ENCODE measurements around the gene MACROD2.

DNA sequence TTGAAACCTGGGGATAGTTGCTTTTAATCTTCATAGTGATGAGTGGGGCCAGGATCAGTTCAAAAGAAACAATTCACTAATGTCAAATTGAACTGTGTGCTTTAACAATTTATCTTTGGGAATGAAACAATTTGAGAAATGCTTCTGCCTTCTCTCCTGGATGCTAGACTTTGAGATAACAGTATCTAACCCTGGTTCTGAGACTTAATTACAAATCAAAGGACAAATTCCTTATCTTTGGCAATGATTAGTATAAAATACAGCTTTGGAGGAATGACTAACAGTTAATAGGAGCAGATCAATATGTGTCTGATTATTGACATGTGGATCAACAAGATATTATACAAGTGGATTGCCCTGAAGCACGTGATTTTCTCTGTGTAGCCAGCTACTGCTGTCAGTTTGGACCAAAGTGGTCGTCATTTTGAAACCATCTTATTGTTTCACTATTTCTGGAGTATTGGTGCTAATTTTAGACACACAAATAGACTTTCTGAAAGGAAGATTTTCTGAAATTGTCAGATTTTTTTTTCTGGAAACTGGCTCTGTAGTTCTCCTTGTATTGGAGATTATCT, 348.3 kb downstream of the MACROD2 start:
- TF ChIP-seq POLR2A (IDR thresholded peaks at IDR 0.05): no peak
- TF ChIP-seq, protein P1, sequence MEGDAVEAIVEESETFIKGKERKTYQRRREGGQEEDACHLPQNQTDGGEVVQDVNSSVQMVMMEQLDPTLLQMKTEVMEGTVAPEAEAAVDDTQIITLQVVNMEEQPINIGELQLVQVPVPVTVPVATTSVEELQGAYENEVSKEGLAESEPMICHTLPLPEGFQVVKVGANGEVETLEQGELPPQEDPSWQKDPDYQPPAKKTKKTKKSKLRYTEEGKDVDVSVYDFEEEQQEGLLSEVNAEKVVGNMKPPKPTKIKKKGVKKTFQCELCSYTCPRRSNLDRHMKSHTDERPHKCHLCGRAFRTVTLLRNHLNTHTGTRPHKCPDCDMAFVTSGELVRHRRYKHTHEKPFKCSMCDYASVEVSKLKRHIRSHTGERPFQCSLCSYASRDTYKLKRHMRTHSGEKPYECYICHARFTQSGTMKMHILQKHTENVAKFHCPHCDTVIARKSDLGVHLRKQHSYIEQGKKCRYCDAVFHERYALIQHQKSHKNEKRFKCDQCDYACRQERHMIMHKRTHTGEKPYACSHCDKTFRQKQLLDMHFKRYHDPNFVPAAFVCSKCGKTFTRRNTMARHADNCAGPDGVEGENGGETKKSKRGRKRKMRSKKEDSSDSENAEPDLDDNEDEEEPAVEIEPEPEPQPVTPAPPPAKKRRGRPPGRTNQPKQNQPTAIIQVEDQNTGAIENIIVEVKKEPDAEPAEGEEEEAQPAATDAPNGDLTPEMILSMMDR (IDR thresholded peaks at IDR 0.05): no peak
